Activated T-helper 17 cell treated with anti-CD3 and anti-CD28 coated beads, Interleukin-2, amount 50 U/mL, for 72 hours (primary cell): ENCODE data around the gene KLK6. TPM values are rescaled to one million over a fixed set of nuclear protein-coding genes. Genes with fewer than 3 reads are reported as not detected.

Experiments
- ATAC-seq: fragments of 150-1000 bp; cut with Tn5 transposase; replicated peaks from 2 replicates; pipeline ENCODE4 v1.10.0; 2021; ENCODE audit warnings: mild to moderate bottlenecking, moderate library complexity
- H3K27ac Mint-ChIP-seq: one replicate; pipeline ENCODE4 v1.8.0; 2022; ENCODE audit warnings: mixed read lengths
- H3K27me3 Mint-ChIP-seq: one replicate; pipeline ENCODE4 v1.8.0; 2022; ENCODE audit warnings: mixed read lengths
- H3K36me3 Mint-ChIP-seq: one replicate; pipeline ENCODE4 v1.8.0; 2022; ENCODE audit warnings: low read depth, mild to moderate bottlenecking, mixed read lengths
- H3K4me1 Mint-ChIP-seq: one replicate; pipeline ENCODE4 v1.8.0; 2022; ENCODE audit warnings: mixed read lengths
- H3K4me3 Mint-ChIP-seq: one replicate; pipeline ENCODE4 v1.8.0; 2022; ENCODE audit warnings: mild to moderate bottlenecking, mixed read lengths
- H3K9me3 Mint-ChIP-seq: one replicate; pipeline ENCODE4 v1.8.0; 2022; ENCODE audit warnings: mixed read lengths
- total RNA-seq, 2 donors: library from RNA; stranded (reverse); gene quantifications; one replicate each; pipeline ENCODE4 v1.2.3, GENCODE V29; 2022

KLK6 gene
- total RNA-seq, 2 donors from 2014 or later: not detected

DNA sequence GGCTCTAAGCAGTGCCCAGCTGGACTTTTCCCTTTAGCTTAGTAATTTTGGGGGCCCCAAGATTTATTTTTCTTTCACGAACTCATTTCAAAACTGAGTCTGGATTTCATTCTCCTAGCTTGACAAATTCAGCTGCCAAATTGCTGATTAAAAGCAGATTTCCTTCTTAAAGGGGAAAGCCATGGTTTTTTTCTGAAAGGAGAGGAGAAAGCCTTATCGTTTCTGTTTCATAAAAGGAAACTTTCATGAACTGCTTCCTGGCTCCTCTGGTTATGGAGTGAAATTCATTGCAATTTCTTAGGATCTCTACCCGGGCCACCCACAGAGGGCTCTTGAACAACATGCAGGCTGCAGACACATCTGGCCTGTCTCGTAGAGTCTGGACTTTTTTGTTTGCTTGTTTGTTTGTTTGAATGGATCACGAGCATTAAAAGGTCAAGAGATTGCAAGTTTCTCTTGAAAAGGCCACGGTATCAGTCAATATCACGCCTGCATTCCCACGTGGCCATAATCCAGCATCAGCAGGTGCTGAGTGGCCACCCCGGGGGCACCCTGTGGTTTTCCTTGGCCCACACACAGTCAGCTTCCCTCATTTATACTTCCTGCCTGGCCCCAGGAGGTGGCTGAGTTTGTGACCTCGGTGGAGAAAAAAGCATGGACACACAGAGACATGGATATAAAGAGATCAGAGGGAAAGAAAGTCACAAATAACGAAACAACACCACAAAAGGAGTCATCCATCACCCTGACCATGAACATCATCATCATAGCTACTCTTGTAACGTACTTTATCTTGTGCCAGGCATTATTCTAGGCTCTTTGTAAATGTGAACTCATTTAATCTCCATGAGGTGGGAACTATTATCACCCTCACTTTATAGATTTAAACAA is 47.7 kb downstream of the KLK6 start:
- H3K4me3 Mint-ChIP-seq: no peak overlapping the region
- no peak overlapping the region for H3K27ac Mint-ChIP-seq
- peak; percentile 41 for ATAC-seq
- H3K9me3 Mint-ChIP-seq: no peaks in the 10 kb centered on the region
- H3K27me3 Mint-ChIP-seq: peaks cover 38% of the 10 kb centered on the region
- peaks cover 7% of the 10 kb centered on the region for H3K4me1 Mint-ChIP-seq
- H3K36me3 Mint-ChIP-seq: no peaks in the 10 kb centered on the region

DNA sequence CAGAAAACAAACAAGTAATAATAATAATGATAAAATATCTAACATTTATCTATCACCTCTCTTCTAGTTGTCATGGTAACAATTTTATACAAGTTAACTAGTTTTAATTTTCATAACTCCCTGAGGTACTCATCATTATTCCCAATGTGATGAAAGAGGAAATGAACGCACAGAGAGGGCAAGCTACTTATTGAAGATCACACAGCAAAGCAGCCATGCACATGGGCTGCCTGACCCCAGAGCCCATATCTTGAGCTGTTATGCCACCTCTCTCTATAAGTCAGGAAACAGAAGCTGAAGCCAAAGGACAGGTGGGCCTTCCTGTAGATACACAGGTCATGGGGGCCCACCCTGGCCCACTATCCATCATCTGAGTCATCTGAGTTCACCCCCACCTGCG is 53.3 kb downstream of the KLK6 start:
- Mint-ChIP-seq H3K36me3 (no peaks in the 10 kb centered on the region), H3K27me3 (peaks cover 36% of the 10 kb centered on the region), H3K9me3 (no peaks in the 10 kb centered on the region), H3K27ac (no peak overlapping the region), H3K4me3 (no peak overlapping the region), H3K4me1 (no peaks in the 10 kb centered on the region)
- no peak for ATAC-seq

GRCh38 chr19:50912727-50913716 is 56.4 kb downstream of the KLK6 start:
- no peaks in the 10 kb centered on the region for H3K36me3 Mint-ChIP-seq
- no peaks in the 10 kb centered on the region for H3K9me3 Mint-ChIP-seq
- peak; percentile 87 for ATAC-seq
- H3K4me3 Mint-ChIP-seq: no peak overlapping the region
- no peak overlapping the region for H3K27ac Mint-ChIP-seq
- H3K27me3 Mint-ChIP-seq: peaks cover 44% of the 10 kb centered on the region
- no peaks in the 10 kb centered on the region for H3K4me1 Mint-ChIP-seq

DNA sequence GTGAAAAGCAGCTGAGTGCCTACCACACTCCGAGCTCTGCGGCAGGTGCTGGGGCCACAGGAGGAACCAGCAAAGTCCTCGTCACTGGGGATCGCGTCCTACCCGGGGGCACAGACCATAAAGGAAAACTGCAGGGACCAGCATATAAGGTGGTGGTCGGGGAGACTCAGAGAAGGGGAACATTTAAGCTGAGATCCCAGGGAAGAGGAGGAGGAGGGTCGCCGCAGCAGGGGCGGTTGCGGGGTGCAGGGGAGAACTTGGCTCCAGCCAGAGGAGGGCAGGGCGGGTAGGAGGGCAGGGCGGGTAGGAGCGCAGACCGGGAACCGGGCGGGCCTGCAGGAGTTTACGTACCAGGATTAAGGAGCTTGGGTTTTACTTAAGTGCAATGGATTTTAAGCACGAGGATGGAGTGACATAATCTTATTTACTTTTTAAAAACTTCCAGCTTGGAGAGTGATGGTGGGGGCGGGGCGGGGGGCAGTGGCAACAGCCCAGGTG is 57.2 kb downstream of the KLK6 start:
- Mint-ChIP-seq H3K27ac (no peak overlapping the region), H3K4me1 (no peaks in the 10 kb centered on the region), H3K27me3 (peaks cover 51% of the 10 kb centered on the region), H3K36me3 (no peaks in the 10 kb centered on the region), H3K9me3 (no peaks in the 10 kb centered on the region), H3K4me3 (no peak overlapping the region)
- ATAC-seq: no peak

DNA sequence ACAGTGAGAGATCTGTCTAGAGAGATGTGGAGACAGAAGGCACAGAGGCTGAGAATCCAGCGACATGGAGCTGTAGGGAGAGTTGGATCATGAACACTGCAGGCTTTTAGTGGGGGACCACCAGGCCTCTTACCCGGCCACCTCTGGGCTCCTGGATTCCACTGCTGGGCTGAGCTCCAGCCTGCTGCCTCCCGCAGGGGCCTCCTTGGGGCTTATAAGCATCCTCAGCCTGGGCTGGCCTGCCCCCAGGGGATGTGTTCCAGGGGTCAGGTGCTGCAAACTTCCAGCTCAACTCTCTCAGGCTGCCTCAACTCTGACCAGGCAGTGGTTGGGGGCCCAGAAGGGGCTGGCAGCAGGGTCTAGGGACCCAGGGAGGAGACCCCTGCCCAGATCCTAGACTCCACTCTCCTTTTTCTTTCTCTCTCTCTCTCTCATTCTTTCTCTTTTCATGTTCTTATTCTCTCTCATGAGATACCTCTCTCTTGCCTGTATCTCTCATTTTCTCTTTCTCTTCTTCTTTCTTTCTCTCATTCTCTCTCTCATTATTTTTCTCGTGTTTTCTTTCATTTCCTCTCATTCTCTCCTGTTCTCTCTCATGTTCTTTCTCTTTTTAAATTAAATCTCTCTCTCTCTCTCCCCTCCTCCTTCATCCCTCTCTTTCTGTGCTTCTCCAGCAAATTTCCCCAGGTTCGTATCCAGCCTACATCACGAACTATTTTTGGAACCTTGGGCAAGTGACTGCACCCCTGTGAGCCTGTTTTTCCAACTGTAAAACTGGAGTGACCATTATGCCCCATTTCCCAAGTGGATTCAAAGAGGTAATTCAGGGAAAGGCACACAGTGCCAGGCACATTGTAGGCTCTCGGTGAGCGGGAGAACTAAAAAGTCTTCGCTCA is 57.9 kb downstream of the KLK6 start, which contains the start of gene KLK4:
KLK4 (minus strand) TSS at position 190 of the 896 bp plus-strand sequence. CDS start 657 bp downstream, outside the sequence.
- Mint-ChIP-seq H3K9me3 (no peaks in the 10 kb centered on the region), H3K27ac (no peak within 1 kb of the TSS), H3K27me3 (peaks cover 52% of the 10 kb centered on the region), H3K4me3 (no peak within 1 kb of the TSS), H3K36me3 (no peaks in the 10 kb centered on the region), H3K4me1 (no peaks in the 10 kb centered on the region)
- no peak for ATAC-seq

- no peak overlapping the region for H3K27ac Mint-ChIP-seq
These were observed 58.7 kb downstream of the KLK6 start for GRCh38 chr19:50910722-50911121.

GRCh38 chr19:50909240-50910070 is 59.9 kb downstream of the KLK6 start:
- Mint-ChIP-seq H3K27me3 (peaks cover 60% of the 10 kb centered on the region), H3K4me3 (no peak overlapping the region), H3K36me3 (no peaks in the 10 kb centered on the region)

More at GRCh38 chr19:50910722-50911121, 58.7 kb downstream of the KLK6 start:
- H3K4me1 Mint-ChIP-seq: no peaks in the 10 kb centered on the region
- ATAC-seq: no peak
- no peak overlapping the region for H3K4me3 Mint-ChIP-seq
- no peaks in the 10 kb centered on the region for H3K36me3 Mint-ChIP-seq
- no peaks in the 10 kb centered on the region for H3K9me3 Mint-ChIP-seq
- peaks cover 55% of the 10 kb centered on the region for H3K27me3 Mint-ChIP-seq

More at GRCh38 chr19:50909240-50910070, 59.9 kb downstream of the KLK6 start:
- Mint-ChIP-seq H3K27ac (no peak overlapping the region), H3K9me3 (no peaks in the 10 kb centered on the region), H3K4me1 (no peaks in the 10 kb centered on the region)
- peak; percentile 46 for ATAC-seq

Other genes with a start within 250 kb of the KLK6 start
- gene SHANK1, start 249.8 kb downstream of the KLK6 start, total RNA-seq: not detected
- gene CLEC11A, start 246.2 kb downstream of the KLK6 start, total RNA-seq: under 1 TPM; 0.24 to 0.45 TPM
- gene GPR32, start 199.1 kb downstream of the KLK6 start, total RNA-seq: not detected
- gene ACP4, start 179.2 kb downstream of the KLK6 start, total RNA-seq: not detected
- gene KLK1, start 145.8 kb downstream of the KLK6 start, total RNA-seq: 1 to 10 TPM in 1 of 2 donors, under 1 TPM in 1; 0.39 to 2.0 TPM
- not detected for gene KLK15, start 136.0 kb downstream of the KLK6 start, total RNA-seq
- gene KLK3, start 114.7 kb downstream of the KLK6 start, total RNA-seq: not detected
- gene KLK2, start 96.2 kb downstream of the KLK6 start, total RNA-seq: under 1 TPM in 1 of 2 donors, not detected in 1; 0.24 TPM
- gene KLK4, start 58.2 kb downstream of the KLK6 start, total RNA-seq: not detected
- gene KLK5, start 16.6 kb downstream of the KLK6 start, total RNA-seq: not detected
- not detected for gene KLK7, start 14.3 kb upstream of the KLK6 start, total RNA-seq
- gene KLK8, start 32.0 kb upstream of the KLK6 start, total RNA-seq: not detected
- gene KLK10, start 50.1 kb upstream of the KLK6 start, total RNA-seq: not detected
- gene KLK11, start 57.0 kb upstream of the KLK6 start, total RNA-seq: not detected
- gene KLK12, start 65.4 kb upstream of the KLK6 start, total RNA-seq: not detected
- not detected for gene KLK13, start 95.5 kb upstream of the KLK6 start, total RNA-seq
- under 1 TPM; 0.26 to 0.77 TPM for gene KLK14, start 113.3 kb upstream of the KLK6 start, total RNA-seq
- 1 to 10 TPM; 7.0 to 9.7 TPM for gene CTU1, start 138.8 kb upstream of the KLK6 start, total RNA-seq
- under 1 TPM; 0.15 to 0.74 TPM for gene SIGLEC9, start 155.3 kb upstream of the KLK6 start, total RNA-seq
- not detected for gene SIGLEC7, start 172.7 kb upstream of the KLK6 start, total RNA-seq